Neuronal stem cell (in vitro differentiated cells): ENCODE measurements around the gene AKAP10.
"Not testable (repeated sequence)": the region's sequence is repeated elsewhere in the genome, so short reads cannot be mapped to it uniquely, and the experiment has no call there.

ENCODE experiments used
- DNase-seq: peaks from one replicate; pipeline ENCODE4 v3.0.0-alpha.2; 2013; ENCODE audit warnings: low spot score
- H2AFZ ChIP-seq: one replicate; pipeline ENCODE4 v1.6.1; 2013; ENCODE audit warnings: mild to moderate bottlenecking, low read length, inconsistent platforms
- H2AK5ac ChIP-seq: 2 replicates; pipeline ENCODE4 v1.6.1; 2013; ENCODE audit warnings: low read depth, mild to moderate bottlenecking, inconsistent platforms, low read length, moderate library complexity, mixed read lengths
- H2BK120ac ChIP-seq: 2 replicates; pipeline ENCODE4 v1.6.1; 2013; ENCODE audit warnings: low read depth, mild to moderate bottlenecking, inconsistent platforms, low read length, moderate library complexity, mixed read lengths
- H2BK12ac ChIP-seq: one replicate; pipeline ENCODE4 v1.6.1; 2013; ENCODE audit warnings: low read length, inconsistent platforms
- H2BK15ac ChIP-seq: 2 replicates; pipeline ENCODE4 v1.6.1; 2013; ENCODE audit warnings: mild to moderate bottlenecking, low read length, inconsistent platforms, mixed read lengths
- H2BK5ac ChIP-seq: one replicate; pipeline ENCODE4 v1.6.1; 2013; ENCODE audit warnings: inconsistent platforms, mild to moderate bottlenecking, low read length, moderate library complexity
- H3K14ac ChIP-seq: one replicate; pipeline ENCODE4 v1.6.1; 2013; ENCODE audit warnings: low read length, inconsistent platforms
- H3K18ac ChIP-seq: 2 replicates; pipeline ENCODE4 v1.6.1; 2013; ENCODE audit warnings: low read length, inconsistent platforms
- H3K23ac ChIP-seq: 2 replicates; pipeline ENCODE4 v1.6.1; 2013; ENCODE audit warnings: low read depth, mild to moderate bottlenecking, mixed read lengths, low read length, inconsistent platforms; ENCODE audit not compliant: poor library complexity
- H3K27ac ChIP-seq: replicated peaks from 3 replicates; pipeline ENCODE4 v1.5.1; 2013; ENCODE audit warnings: low read length, inconsistent platforms
- H3K27me3 ChIP-seq, 3 experiments: 2 replicates each; pipeline ENCODE4 v1.6.1; 2013; ENCODE audit warnings: low read length in 3 of 3, mild to moderate bottlenecking in 2 of 3, inconsistent platforms in 1 of 3, low read depth in 1 of 3, mixed read lengths in 1 of 3, moderate library complexity in 1 of 3; ENCODE audit not compliant: control insufficient read depth in 3 of 3, insufficient read depth in 3 of 3
- H3K36me3 ChIP-seq, 2 donors: replicated peaks in 1 of 2; 2 replicates each; pipeline ENCODE4 v1.6.1; 2013; ENCODE audit warnings: low read length in 2 of 2; ENCODE audit not compliant: control insufficient read depth in 2 of 2, insufficient read depth in 2 of 2
- H3K4ac ChIP-seq: 2 replicates; pipeline ENCODE4 v1.6.1; 2013; ENCODE audit warnings: inconsistent platforms, mild to moderate bottlenecking, low read length, moderate library complexity
- H3K4me1 ChIP-seq, 2 donors: 1 replicate in 1 of 2; 2 replicates in 1 of 2; pipeline ENCODE4 v1.6.1; 2013; ENCODE audit warnings: low read length in 2 of 2, low read depth in 1 of 2; ENCODE audit not compliant: control insufficient read depth in 2 of 2, insufficient read depth in 1 of 2
- H3K4me2 ChIP-seq: one replicate; pipeline ENCODE4 v1.6.1; 2013; ENCODE audit warnings: mild to moderate bottlenecking, low read length, inconsistent platforms; ENCODE audit not compliant: insufficient read depth, poor library complexity, severe bottlenecking
- H3K4me3 ChIP-seq, 2 donors: 2 replicates each; pipeline ENCODE4 v1.5.1; 2013; ENCODE audit warnings: low read length in 2 of 2, mild to moderate bottlenecking in 2 of 2, inconsistent platforms in 1 of 2, moderate library complexity in 1 of 2
- H3K79me1 ChIP-seq: one replicate; pipeline ENCODE4 v1.6.1; 2013; ENCODE audit warnings: low read depth, mild to moderate bottlenecking, inconsistent platforms, low read length, moderate library complexity
- H3K9ac ChIP-seq: one replicate; pipeline ENCODE4 v1.6.1; 2013; ENCODE audit warnings: mild to moderate bottlenecking, low read depth, low read length, inconsistent platforms; ENCODE audit not compliant: poor library complexity
- H3K9me3 ChIP-seq, 2 donors: replicated peaks in 1 of 2; 2 replicates each; pipeline versions ENCODE3 to v1.6.1; 2013; ENCODE audit warnings: low read length in 2 of 2, mild to moderate bottlenecking in 2 of 2, inconsistent platforms in 1 of 2, low read depth in 1 of 2, mixed read lengths in 1 of 2, moderate library complexity in 1 of 2; ENCODE audit not compliant: control insufficient read depth in 2 of 2, insufficient read depth in 1 of 2
- H4K8ac ChIP-seq: one replicate; pipeline ENCODE4 v1.6.1; 2013; ENCODE audit warnings: low read depth, mild to moderate bottlenecking, inconsistent platforms, low read length, moderate library complexity
- H4K91ac ChIP-seq: one replicate; pipeline ENCODE4 v1.6.1; 2013; ENCODE audit warnings: low read length, low read depth, mild to moderate bottlenecking, inconsistent platforms; ENCODE audit not compliant: poor library complexity
- WGBS, 2 donors: extraction: QIAGEN DNeasy Blood & Tissue Kit; methylation state at CpG; one replicate each; pipeline ENCODE4 v1.1.7; 2013; ENCODE audit warnings: missing lambda C conversion rate in 2 of 2, mixed read lengths in 1 of 2; ENCODE audit not compliant: insufficient read length in 2 of 2, insufficient replicate concordance in 1 of 2; ENCODE audit errors: extremely low coverage in 2 of 2; 5-methylcytosine and 5-hydroxymethylcytosine counted together

AKAP10 gene

DNA sequence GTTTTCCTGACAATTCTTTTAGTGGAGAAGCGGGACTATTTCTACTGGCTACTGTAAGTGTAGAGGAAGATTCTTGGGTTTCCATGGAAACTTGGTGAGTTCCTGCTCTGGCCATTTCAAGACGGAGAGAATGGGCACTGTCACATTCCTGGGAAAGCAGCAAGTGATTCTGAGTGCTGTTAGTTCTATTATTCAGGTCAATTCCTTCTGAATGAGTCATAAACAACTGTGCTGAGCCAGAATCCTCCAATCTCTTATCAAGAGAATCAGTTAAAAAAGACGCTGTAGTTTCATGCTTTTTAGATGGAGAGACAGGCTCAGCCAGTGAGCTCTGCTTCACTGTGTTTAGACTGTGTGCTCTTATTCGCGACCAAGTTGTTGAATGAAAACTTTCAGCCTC, 19.6 kb downstream of the AKAP10 start:
- Histone ChIP-seq H3K4me2 (no peak overlapping the region), H2AK5ac (no peak overlapping the region), H3K36me3 (peaks cover 9 to 88% of the 10 kb centered on the region in 2 donors), H2AFZ (peak overlapping the region; percentile 1), H4K8ac (no peak overlapping the region), H2BK15ac (no peak overlapping the region), H4K91ac (no peak overlapping the region), H3K14ac (no peak overlapping the region), H2BK12ac (no peak overlapping the region), H3K27me3 (no peaks in the 10 kb centered on the region), H3K4me1 (peaks cover 4 to 9% of the 10 kb centered on the region in 2 donors), H2BK120ac (no peak overlapping the region), H3K18ac (no peak overlapping the region), H3K79me1 (no peaks in the 10 kb centered on the region), H3K27ac (peak overlapping the region; percentile 81), H3K4me3 (no peak overlapping the region), H3K23ac (no peak overlapping the region), H3K9ac (no peak overlapping the region), H3K9me3 (peaks cover 0 to 29% of the 10 kb centered on the region in 2 donors), H2BK5ac (no peak overlapping the region), H3K4ac (no peak overlapping the region)
- peak; percentile 40 for DNase-seq
- no CpG with 5 or more reads among the region's 5 CpGs for WGBS, 2 donors

DNA sequence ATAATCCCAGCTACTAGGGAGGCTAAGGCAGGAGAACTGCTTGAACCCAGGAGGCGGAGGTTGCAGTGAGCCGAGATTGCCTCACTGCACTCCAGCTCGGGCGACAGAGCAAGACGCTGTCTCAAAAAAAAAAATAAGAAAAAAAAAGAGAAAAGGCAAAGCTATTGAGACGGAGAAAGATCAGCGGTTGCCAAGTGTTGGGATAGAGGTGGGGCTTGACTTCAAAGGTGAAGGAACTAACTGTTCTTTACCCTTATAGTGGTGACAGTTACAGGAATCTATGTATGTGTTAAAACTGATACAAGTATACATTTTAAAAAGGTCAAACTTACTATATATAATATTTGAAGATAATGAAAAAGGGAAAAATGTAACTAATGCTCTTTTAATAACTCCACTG, 22.5 kb downstream of the AKAP10 start:
- Histone ChIP-seq H3K18ac (no peak overlapping the region), H2BK15ac (no peak overlapping the region), H2AK5ac (no peak overlapping the region), H3K27me3 (no peaks in the 10 kb centered on the region), H3K23ac (no peak overlapping the region), H4K91ac (no peak overlapping the region), H3K9me3 (peaks cover 0 to 42% of the 10 kb centered on the region in 2 donors), H4K8ac (no peak overlapping the region), H3K14ac (no peak overlapping the region), H2BK12ac (no peak overlapping the region), H3K4me1 (peaks cover 4 to 9% of the 10 kb centered on the region in 2 donors), H3K4me2 (no peak overlapping the region), H3K27ac (no peak overlapping the region), H2AFZ (no peak overlapping the region), H3K4me3 (no peak overlapping the region), H2BK5ac (no peak overlapping the region), H3K9ac (no peak overlapping the region), H2BK120ac (no peak overlapping the region), H3K4ac (no peak overlapping the region), H3K36me3 (peaks cover 8 to 65% of the 10 kb centered on the region in 2 donors), H3K79me1 (no peaks in the 10 kb centered on the region)
- no peak for DNase-seq
- WGBS, 2 donors = no CpG with 5 or more reads among the region's 7 CpGs

DNA sequence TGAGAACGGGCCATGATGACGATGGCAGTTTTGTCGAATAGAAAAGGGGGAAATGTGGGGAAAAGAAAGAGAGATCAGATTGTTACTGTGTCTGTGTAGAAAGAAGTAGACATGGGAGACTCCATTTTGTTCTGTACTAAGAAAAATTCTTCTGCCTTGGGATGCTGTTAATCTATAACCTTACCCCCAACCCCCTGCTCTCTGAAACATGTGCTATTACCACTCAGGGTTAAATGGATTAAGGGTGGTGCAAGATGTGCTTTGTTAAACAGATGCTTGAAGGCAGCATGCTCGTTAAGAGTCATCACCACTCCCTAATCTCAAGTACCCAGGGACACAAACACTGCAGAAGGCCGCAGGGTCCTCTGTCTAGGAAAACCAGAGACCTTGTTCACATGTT, 26.2 kb downstream of the AKAP10 start:
- H3K18ac ChIP-seq, H3K4me2 ChIP-seq, H4K8ac ChIP-seq, H3K27me3 ChIP-seq, H3K4ac ChIP-seq, H2BK5ac ChIP-seq, H3K27ac ChIP-seq, H2BK15ac ChIP-seq, H3K79me1 ChIP-seq, H2AFZ ChIP-seq, H2BK12ac ChIP-seq, H3K23ac ChIP-seq, DNase-seq, H3K14ac ChIP-seq, H2BK120ac ChIP-seq, H3K9ac ChIP-seq, H4K91ac ChIP-seq, H3K4me3 ChIP-seq, H2AK5ac ChIP-seq: not testable (repeated sequence)
- Histone ChIP-seq H3K36me3 (peaks cover 12 to 60% of the 10 kb centered on the region in 2 donors), H3K4me1 (peaks cover 5 to 12% of the 10 kb centered on the region in 2 donors), H3K9me3 (peaks cover 0 to 36% of the 10 kb centered on the region in 2 donors)
- no CpG with 5 or more reads among the region's 5 CpGs for WGBS, 2 donors

DNA sequence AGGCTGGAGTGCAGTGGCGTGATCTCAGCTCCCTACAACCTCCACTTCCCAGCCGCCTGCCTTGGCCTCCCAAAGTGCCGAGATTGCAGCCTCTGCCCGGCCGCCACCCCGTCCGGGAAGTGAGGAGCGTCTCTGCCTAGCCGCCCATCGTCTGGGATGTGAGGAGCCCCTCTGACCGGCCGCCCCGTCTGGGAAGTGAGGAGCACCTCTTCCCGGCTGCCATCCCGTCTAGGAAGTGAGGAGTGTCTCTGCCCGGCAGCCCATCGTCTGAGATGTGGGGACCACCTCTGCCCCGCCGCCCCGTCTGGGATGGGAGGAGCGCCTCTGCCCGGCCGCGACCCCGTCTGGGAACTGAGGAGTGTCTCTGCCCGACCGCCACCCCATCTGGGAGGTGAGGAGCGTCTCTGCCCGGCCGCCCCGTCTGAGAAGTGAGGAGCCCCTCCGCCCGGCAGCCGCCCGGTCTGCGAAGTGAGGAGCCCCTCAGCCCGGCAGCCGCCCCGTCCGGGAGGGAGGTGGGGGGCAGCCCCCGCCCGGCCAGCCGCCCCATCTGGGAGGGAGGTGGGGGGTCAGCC, 26.9 kb downstream of the AKAP10 start:
- not testable (repeated sequence) for H3K9ac ChIP-seq, H2AK5ac ChIP-seq, H4K8ac ChIP-seq, H3K27ac ChIP-seq, H2BK120ac ChIP-seq, H2BK12ac ChIP-seq, H2AFZ ChIP-seq, H2BK5ac ChIP-seq, H3K4me2 ChIP-seq, H4K91ac ChIP-seq, H3K27me3 ChIP-seq, H3K79me1 ChIP-seq, H2BK15ac ChIP-seq, H3K18ac ChIP-seq, DNase-seq, H3K4me3 ChIP-seq, H3K4ac ChIP-seq, H3K14ac ChIP-seq, H3K23ac ChIP-seq
- Histone ChIP-seq H3K36me3 (peaks cover 9 to 58% of the 10 kb centered on the region in 2 donors), H3K9me3 (peaks cover 0 to 30% of the 10 kb centered on the region in 2 donors), H3K4me1 (peaks cover 5 to 12% of the 10 kb centered on the region in 2 donors)
- no CpG with 5 or more reads among the region's 43 CpGs for WGBS, 2 donors
